H1 (cell line): ENCODE results near the gene OR56A5. TPM values are rescaled to one million over a fixed set of nuclear protein-coding genes. Genes with fewer than 3 reads are reported as not detected.

Experiments
- CHD2 ChIP-seq: IDR thresholded peaks from 2 replicates; pipeline ENCODE4 v1.6.1; 2012; ENCODE audit warnings: low read length, improper control_type of control experiment
- CHD7 ChIP-seq: fragments of 300-600 bp; sonication (generic); IDR thresholded peaks from 2 replicates; pipeline ENCODE4 v1.7.1; 2012; ENCODE audit warnings: low read length, moderate library complexity, mild to moderate bottlenecking, inconsistent platforms; ENCODE audit not compliant: insufficient replicate concordance
- CREB1 ChIP-seq: IDR thresholded peaks from 2 replicates; pipeline ENCODE4 v1.6.1; 2012; ENCODE audit warnings: inconsistent platforms
- GABPA ChIP-seq: IDR thresholded peaks from 2 replicates; pipeline ENCODE4 v1.6.1; 2011; ENCODE audit warnings: mild to moderate bottlenecking, low read length, moderate library complexity, borderline replicate concordance; ENCODE audit not compliant: insufficient read depth
- GTF2F1 ChIP-seq: IDR thresholded peaks from 2 replicates; pipeline ENCODE4 v1.6.1; 2012; ENCODE audit warnings: low read depth, low read length, improper control_type of control experiment, borderline replicate concordance
- NRF1 ChIP-seq: IDR thresholded peaks from 2 replicates; pipeline ENCODE4 v1.6.1; 2011; ENCODE audit warnings: mild to moderate bottlenecking, low read depth, low read length, improper control_type of control experiment
- POU5F1 ChIP-seq: IDR thresholded peaks from 2 replicates; pipeline ENCODE4 v1.6.1; 2011; ENCODE audit warnings: low read depth, mild to moderate bottlenecking, low read length, moderate library complexity
- RBBP5 ChIP-seq: IDR thresholded peaks from 2 replicates; pipeline ENCODE4 v1.7.1; 2012; ENCODE audit warnings: low read depth, mild to moderate bottlenecking, inconsistent platforms, low read length, moderate library complexity, borderline replicate concordance
- SIN3A ChIP-seq, 2 experiments: IDR thresholded peaks in 1 of 2; conservative IDR thresholded peaks in 1 of 2; 2 replicates each; pipeline ENCODE4 v1.6.1; 2011 to 2012; ENCODE audit warnings: low read length in 2 of 2, improper control_type of control experiment in 1 of 2, low read depth in 1 of 2, mild to moderate bottlenecking in 1 of 2
- SP1 ChIP-seq: IDR thresholded peaks from 2 replicates; pipeline ENCODE4 v1.6.1; 2011; ENCODE audit warnings: low read depth, low read length
- TAF7 ChIP-seq: optimal IDR thresholded peaks from 2 replicates; pipeline ENCODE3; 2011; ENCODE audit warnings: low read depth, mild to moderate bottlenecking, inconsistent platforms, low read length, moderate library complexity, borderline replicate concordance
- polyA plus RNA-seq, 7 experiments: library from polyadenylated mRNA; depleted of rRNA in 3 of 7; stranded (reverse) in 5 of 7; unstranded in 2 of 7; fragments of >200 nt in 5 of 7; fragments of 200-250 nt in 2 of 7; gene quantifications; 1 replicate in 5 of 7; 2 replicates in 1 of 7; 4 replicates in 1 of 7; pipeline versions ENCODE4 v1.2.1 to v1.2.3, GENCODE V29; 2011 to 2013; ENCODE audit warnings: missing spikeins in 2 of 7, mixed read lengths in 2 of 7
- total RNA-seq: library from RNA; stranded (reverse); fragmentation: NEBNext Ultra II Directional; extraction: Animal tissue kit (Norgen Biotek cat#: 25700); gene quantifications from 2 replicates; pipeline ENCODE4 v1.2.1, GENCODE V29; 2021
- TF ChIP-seq, protein P1 (sequence below): IDR thresholded peaks from 2 replicates; pipeline ENCODE4 v1.6.1; 2011; ENCODE audit warnings: low read depth, mild to moderate bottlenecking, low read length; ENCODE audit not compliant: insufficient read depth

Gene OR56A5
- total and polyA plus RNA-seq, 2 of the 8 experiments (the other 6 are each of a cell fraction or from before 2014, with no cell fraction given) = 0.14 TPM; not detected in 1

DNA sequence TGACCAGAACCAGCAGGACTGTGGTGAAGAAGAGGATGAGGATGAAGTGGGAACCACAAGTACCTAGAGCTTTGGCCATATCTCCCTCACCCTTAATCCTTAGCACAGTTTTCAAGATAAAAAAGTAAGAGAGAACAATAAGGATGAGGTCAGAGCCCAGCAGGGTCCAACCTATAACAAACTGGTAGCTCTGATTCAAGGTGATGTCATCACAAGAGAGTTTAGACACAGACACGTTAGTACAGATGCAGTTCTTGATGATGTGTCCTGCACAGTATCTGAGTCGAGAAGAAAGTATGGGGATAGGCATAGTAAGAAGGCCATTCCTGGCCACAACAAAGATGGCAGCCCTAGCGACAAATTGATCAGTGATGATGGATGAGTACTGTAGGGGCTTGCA, 586 bp downstream of the OR56A5 start (continued):
- TF ChIP-seq CHD7 = no peak
- TF ChIP-seq TAF7 = no peak
- no peak for TF ChIP-seq CHD2
- TF ChIP-seq GTF2F1 = no peak
- no peak for TF ChIP-seq SP1
- TF ChIP-seq, protein P1, sequence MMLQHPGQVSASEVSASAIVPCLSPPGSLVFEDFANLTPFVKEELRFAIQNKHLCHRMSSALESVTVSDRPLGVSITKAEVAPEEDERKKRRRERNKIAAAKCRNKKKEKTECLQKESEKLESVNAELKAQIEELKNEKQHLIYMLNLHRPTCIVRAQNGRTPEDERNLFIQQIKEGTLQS = no peak
- TF ChIP-seq RBBP5 = no peak
- no peak for TF ChIP-seq POU5F1
- no peak for TF ChIP-seq SIN3A (conservative IDR thresholded peaks at IDR 0.05 in 1 of 2, IDR thresholded peaks at IDR 0.05 in 1 of 2; ENCODE audit: low read depth in 1 of 2, low read length in 2 of 2)
- no peak for TF ChIP-seq GABPA
- TF ChIP-seq CREB1 = no peak
- TF ChIP-seq NRF1 = no peak
